GM23338 (cell line): Measurements from ENCODE around the gene ATP9B. TPM values are rescaled to one million over a fixed set of nuclear protein-coding genes. Genes with fewer than 3 reads are reported as not detected.

Experiments used
- ATAC-seq: fragments of 200-7000 bp; cut with Tn5 transposase; 3 replicates; pipeline ENCODE4 v1.9.1; 2020
- DNase-seq: peaks from one replicate; pipeline ENCODE4 v3.0.0-alpha.2; 2015; ENCODE audit warnings: low spot score
- H2AFZ ChIP-seq: fragments of 200-600 bp; sonication (generic); 2 replicates; pipeline ENCODE4 v1.8.0; 2016; ENCODE audit warnings: antibody characterized with exemption, mild to moderate bottlenecking, moderate library complexity
- H3F3A ChIP-seq: fragments of 200-600 bp; sonication (generic); replicated peaks from 2 replicates; pipeline ENCODE4 v1.8.0; 2017; ENCODE audit warnings: antibody characterized with exemption, mixed run types, low read depth
- H3K27ac ChIP-seq: fragments of 200-600 bp; sonication (generic); 2 replicates; pipeline ENCODE4 v1.6.1; 2016; ENCODE audit warnings: low read depth
- H3K27me3 ChIP-seq: fragments of 200-600 bp; sonication (generic); 2 replicates; pipeline ENCODE4 v1.8.0; 2016; ENCODE audit warnings: mild to moderate bottlenecking, mixed run types, moderate library complexity; ENCODE audit not compliant: insufficient read depth
- H3K36me3 ChIP-seq: fragments of 200-600 bp; sonication (generic); 2 replicates; pipeline ENCODE4 v1.8.0; 2016; ENCODE audit warnings: mild to moderate bottlenecking; ENCODE audit not compliant: insufficient read depth
- H3K4me1 ChIP-seq: fragments of 200-600 bp; sonication (generic); 2 replicates; pipeline ENCODE4 v1.8.0; 2016; ENCODE audit warnings: mild to moderate bottlenecking, moderate library complexity; ENCODE audit not compliant: insufficient read depth
- H3K4me2 ChIP-seq: fragments of 200-600 bp; sonication (generic); 2 replicates; pipeline ENCODE4 v1.7.1; 2017; ENCODE audit warnings: mixed run types
- H3K4me3 ChIP-seq: fragments of 200-600 bp; sonication (generic); 2 replicates; pipeline ENCODE4 v1.6.1; 2016; ENCODE audit warnings: mixed run types
- H3K79me2 ChIP-seq: fragments of 200-600 bp; sonication (generic); replicated peaks from 2 replicates; pipeline ENCODE4 v1.8.0; 2017; ENCODE audit warnings: mild to moderate bottlenecking; ENCODE audit not compliant: insufficient read depth
- H3K9me2 ChIP-seq: fragments of 200-600 bp; sonication (generic); 2 replicates; pipeline ENCODE4 v1.8.0; 2017; ENCODE audit not compliant: insufficient read depth
- H4K20me1 ChIP-seq: fragments of 200-600 bp; sonication (generic); replicated peaks from 2 replicates; pipeline ENCODE4 v1.8.0; 2017; ENCODE audit warnings: mild to moderate bottlenecking; ENCODE audit not compliant: insufficient read depth
- H3K27ac Mint-ChIP-seq: 2 replicates; pipeline ENCODE4 v1.8.0; 2020; ENCODE audit warnings: inconsistent platforms, mild to moderate bottlenecking, moderate library complexity, mixed read lengths
- H3K27me3 Mint-ChIP-seq: 3 replicates; pipeline ENCODE4 v1.8.0; 2022; ENCODE audit warnings: low read depth, mild to moderate bottlenecking, moderate library complexity, mixed read lengths, inconsistent platforms; ENCODE audit not compliant: insufficient read depth, poor library complexity
- H3K36me3 Mint-ChIP-seq: 3 replicates; pipeline ENCODE4 v1.8.0; 2021; ENCODE audit warnings: low read depth, mild to moderate bottlenecking, inconsistent platforms, moderate library complexity, mixed read lengths
- H3K4me1 Mint-ChIP-seq: 3 replicates; pipeline ENCODE4 v1.8.0; 2020; ENCODE audit warnings: mild to moderate bottlenecking, inconsistent platforms, mixed read lengths
- H3K4me3 Mint-ChIP-seq: 3 replicates; pipeline ENCODE4 v1.8.0; 2021; ENCODE audit warnings: moderate library complexity, mild to moderate bottlenecking, inconsistent platforms, mixed read lengths
- H3K9me3 Mint-ChIP-seq: 3 replicates; pipeline ENCODE4 v1.8.0; 2020; ENCODE audit warnings: moderate library complexity, mild to moderate bottlenecking, inconsistent platforms, mixed read lengths
- CREB1 ChIP-seq: fragments of 250-450 bp; sonication (Bioruptor Pico); IDR thresholded peaks from 2 replicates; pipeline ENCODE4 v1.5.0; 2020; ENCODE audit warnings: low read depth, mild to moderate bottlenecking, moderate library complexity
- CTCF ChIP-seq, 2 experiments: fragments of 200-600 bp in 1 of 2; sonication (generic) in 1 of 2; conservative IDR thresholded peaks; 2 replicates each; pipeline versions ENCODE4 v1.5.1 to v1.6.1; 2016 to 2017; ENCODE audit warnings: antibody characterized with exemption in 2 of 2, low read depth in 2 of 2, mild to moderate bottlenecking in 2 of 2, moderate library complexity in 1 of 2
- EZH2 ChIP-seq: fragments of 200-600 bp; sonication (generic); IDR thresholded peaks from one replicate; pipeline ENCODE4 v1.8.0; 2017; ENCODE audit warnings: antibody characterized with exemption, mild to moderate bottlenecking, low read depth; ENCODE audit not compliant: unreplicated experiment
- STAT1 ChIP-seq: IDR thresholded peaks from one replicate; pipeline ENCODE4 v1.6.1; 2016; ENCODE audit warnings: antibody characterized with exemption; ENCODE audit not compliant: unreplicated experiment
- ZNF331 ChIP-seq: fragments of 250-450 bp; sonication (Bioruptor Pico); IDR thresholded peaks from 2 replicates; pipeline ENCODE4 v1.5.0; 2020; ENCODE audit warnings: low read depth, mild to moderate bottlenecking, moderate library complexity
- polyA plus RNA-seq: library from polyadenylated mRNA; unstranded; fragments of >200 nt; fragmentation: Nextera tagmentation; extraction: Ambion mirVana; gene quantifications from 2 replicates; pipeline ENCODE4 v1.2.1, GENCODE V29; 2016
- total RNA-seq: library from RNA; depleted of rRNA; stranded (reverse); fragments of >200 nt; shearing (Covaris generic); gene quantifications from 2 replicates; pipeline ENCODE4 v1.2.3, GENCODE V29; 2014
- TF ChIP-seq, protein P1 (sequence below): IDR thresholded peaks from one replicate; pipeline ENCODE4 v1.6.1; 2018; ENCODE audit warnings: antibody characterized with exemption; ENCODE audit not compliant: unreplicated experiment
- TF ChIP-seq, protein P2 (sequence below): IDR thresholded peaks from 2 replicates; pipeline ENCODE4 v1.6.1; 2016; ENCODE audit warnings: antibody characterized with exemption

ATP9B gene
- total and polyA plus RNA-seq, 2 experiments from 2014 or later, result 14.2 to 25.6 TPM

GRCh38 chr18:79229431-79229830 lies 160.2 kb downstream of the ATP9B start (continued):
- TF ChIP-seq CTCF (conservative IDR thresholded peaks at IDR 0.05; ENCODE audit: low read depth in 2 of 2) (no peak), EZH2 (no peak), CREB1 (CRISPR knock-in tag) (no peak), STAT1 (no peak)
- TF ChIP-seq, protein P1, sequence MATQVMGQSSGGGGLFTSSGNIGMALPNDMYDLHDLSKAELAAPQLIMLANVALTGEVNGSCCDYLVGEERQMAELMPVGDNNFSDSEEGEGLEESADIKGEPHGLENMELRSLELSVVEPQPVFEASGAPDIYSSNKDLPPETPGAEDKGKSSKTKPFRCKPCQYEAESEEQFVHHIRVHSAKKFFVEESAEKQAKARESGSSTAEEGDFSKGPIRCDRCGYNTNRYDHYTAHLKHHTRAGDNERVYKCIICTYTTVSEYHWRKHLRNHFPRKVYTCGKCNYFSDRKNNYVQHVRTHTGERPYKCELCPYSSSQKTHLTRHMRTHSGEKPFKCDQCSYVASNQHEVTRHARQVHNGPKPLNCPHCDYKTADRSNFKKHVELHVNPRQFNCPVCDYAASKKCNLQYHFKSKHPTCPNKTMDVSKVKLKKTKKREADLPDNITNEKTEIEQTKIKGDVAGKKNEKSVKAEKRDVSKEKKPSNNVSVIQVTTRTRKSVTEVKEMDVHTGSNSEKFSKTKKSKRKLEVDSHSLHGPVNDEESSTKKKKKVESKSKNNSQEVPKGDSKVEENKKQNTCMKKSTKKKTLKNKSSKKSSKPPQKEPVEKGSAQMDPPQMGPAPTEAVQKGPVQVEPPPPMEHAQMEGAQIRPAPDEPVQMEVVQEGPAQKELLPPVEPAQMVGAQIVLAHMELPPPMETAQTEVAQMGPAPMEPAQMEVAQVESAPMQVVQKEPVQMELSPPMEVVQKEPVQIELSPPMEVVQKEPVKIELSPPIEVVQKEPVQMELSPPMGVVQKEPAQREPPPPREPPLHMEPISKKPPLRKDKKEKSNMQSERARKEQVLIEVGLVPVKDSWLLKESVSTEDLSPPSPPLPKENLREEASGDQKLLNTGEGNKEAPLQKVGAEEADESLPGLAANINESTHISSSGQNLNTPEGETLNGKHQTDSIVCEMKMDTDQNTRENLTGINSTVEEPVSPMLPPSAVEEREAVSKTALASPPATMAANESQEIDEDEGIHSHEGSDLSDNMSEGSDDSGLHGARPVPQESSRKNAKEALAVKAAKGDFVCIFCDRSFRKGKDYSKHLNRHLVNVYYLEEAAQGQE, result no peak
- TF ChIP-seq, protein P2, sequence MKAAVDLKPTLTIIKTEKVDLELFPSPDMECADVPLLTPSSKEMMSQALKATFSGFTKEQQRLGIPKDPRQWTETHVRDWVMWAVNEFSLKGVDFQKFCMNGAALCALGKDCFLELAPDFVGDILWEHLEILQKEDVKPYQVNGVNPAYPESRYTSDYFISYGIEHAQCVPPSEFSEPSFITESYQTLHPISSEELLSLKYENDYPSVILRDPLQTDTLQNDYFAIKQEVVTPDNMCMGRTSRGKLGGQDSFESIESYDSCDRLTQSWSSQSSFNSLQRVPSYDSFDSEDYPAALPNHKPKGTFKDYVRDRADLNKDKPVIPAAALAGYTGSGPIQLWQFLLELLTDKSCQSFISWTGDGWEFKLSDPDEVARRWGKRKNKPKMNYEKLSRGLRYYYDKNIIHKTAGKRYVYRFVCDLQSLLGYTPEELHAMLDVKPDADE, result no peak

- Histone ChIP-seq H3K27ac (no peak overlapping the region), H3K4me2 (no peak overlapping the region), H3K36me3 (no peaks in the 10 kb centered on the region), H2AFZ (no peak overlapping the region), H3K27me3 (no peaks in the 10 kb centered on the region), H3K4me1 (no peaks in the 10 kb centered on the region), H4K20me1 (no peaks in the 10 kb centered on the region), H3K9me2 (no peaks in the 10 kb centered on the region; the same call in 1 of the 2 replicates), H3F3A (no peaks in the 10 kb centered on the region), H3K4me3 (no peak overlapping the region), H3K79me2 (no peaks in the 10 kb centered on the region)
- peaks cover 10% of the 10 kb centered on the region for H3K4me1 Mint-ChIP-seq
- DNase-seq, result no peak
- peaks cover 1% of the 10 kb centered on the region for H3K27me3 Mint-ChIP-seq
- no peak for ATAC-seq
- no peak overlapping the region for H3K4me3 Mint-ChIP-seq
- TF ChIP-seq CREB1 (CRISPR knock-in tag), result no peak
- TF ChIP-seq, protein P1, result no peak
- TF ChIP-seq EZH2, result no peak
- TF ChIP-seq ZNF331 (CRISPR knock-in tag), result no peak
- no peaks in the 10 kb centered on the region; the same call in 2 of the 3 replicates for H3K9me3 Mint-ChIP-seq
- no peak overlapping the region for H3K27ac Mint-ChIP-seq
- H3K36me3 Mint-ChIP-seq, result no peaks in the 10 kb centered on the region
These were observed 165.2 kb downstream of the ATP9B start for GRCh38 chr18:79234438-79234837.
